Activated naive CD4-positive, alpha-beta T cell treated with anti-CD3 and anti-CD28 coated beads, Interleukin-2, amount 50 U/mL, for 72 hours (primary cell): ENCODE data around the gene HMGXB3. TPM values are rescaled to one million over a fixed set of nuclear protein-coding genes. Genes with fewer than 3 reads are reported as not detected.

Source experiments
- ATAC-seq, 2 donors: fragments of 150-1000 bp; cut with Tn5 transposase; 2 replicates each; pipeline ENCODE4 v1.10.0; 2021; ENCODE audit warnings: mild to moderate bottlenecking in 2 of 2, moderate library complexity in 2 of 2
- DNase-seq, 2 donors: peaks; one replicate each; pipeline ENCODE4 v3.0.0; 2021 to 2022; ENCODE audit warnings: low spot score in 2 of 2
- H3K27ac Mint-ChIP-seq, 2 donors: one replicate each; pipeline ENCODE4 v1.8.0; 2022; ENCODE audit warnings: mild to moderate bottlenecking in 2 of 2, mixed read lengths in 2 of 2
- H3K36me3 Mint-ChIP-seq, 2 donors: one replicate each; pipeline ENCODE4 v1.8.0; 2022; ENCODE audit warnings: mixed read lengths in 2 of 2
- H3K9me3 Mint-ChIP-seq, 2 donors: one replicate each; pipeline ENCODE4 v1.8.0; 2022; ENCODE audit warnings: mixed read lengths in 2 of 2
- total RNA-seq, 2 donors: library from RNA; stranded (reverse); gene quantifications; one replicate each; pipeline ENCODE4 v1.2.3, GENCODE V29; 2022

The HMGXB3 gene
- total RNA-seq, 2 donors from 2014 or later, result 19.9 to 40.8 TPM

DNA sequence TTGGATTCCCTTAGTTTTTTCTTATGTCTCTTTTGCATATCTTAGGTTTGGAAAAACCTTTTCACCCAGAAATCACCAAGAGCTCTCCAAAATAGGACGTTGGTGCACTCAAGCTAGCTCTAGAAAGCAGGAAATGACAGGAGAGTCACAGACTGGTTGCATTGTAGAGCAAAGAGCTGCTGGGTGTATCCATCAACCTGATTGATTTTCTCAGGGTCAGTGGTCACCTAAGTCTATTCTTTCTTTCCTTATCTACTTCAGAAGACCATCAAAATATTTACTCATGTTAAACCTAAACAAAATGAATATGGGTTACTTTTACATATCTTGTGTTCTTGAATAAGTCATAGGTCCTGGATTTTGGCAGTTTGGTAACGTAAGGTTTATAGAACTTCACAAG lies 25.1 kb upstream of the HMGXB3 start:
- DNase-seq, result no peak
- no peak overlapping the region for H3K27ac Mint-ChIP-seq
- H3K9me3 Mint-ChIP-seq, result no peaks in the 10 kb centered on the region
- no peak for ATAC-seq
- peaks cover 0 to 14% of the 10 kb centered on the region in 2 donors for H3K36me3 Mint-ChIP-seq

- no peak for ATAC-seq
- Mint-ChIP-seq H3K9me3 (no peaks in the 10 kb centered on the region), H3K36me3 (peaks cover 0 to 22% of the 10 kb centered on the region in 2 donors), H3K27ac (no peak overlapping the region)
- no peak for DNase-seq
Observed at GRCh38 chr5:149979896-149980295, 20.6 kb upstream of the HMGXB3 start.

DNA sequence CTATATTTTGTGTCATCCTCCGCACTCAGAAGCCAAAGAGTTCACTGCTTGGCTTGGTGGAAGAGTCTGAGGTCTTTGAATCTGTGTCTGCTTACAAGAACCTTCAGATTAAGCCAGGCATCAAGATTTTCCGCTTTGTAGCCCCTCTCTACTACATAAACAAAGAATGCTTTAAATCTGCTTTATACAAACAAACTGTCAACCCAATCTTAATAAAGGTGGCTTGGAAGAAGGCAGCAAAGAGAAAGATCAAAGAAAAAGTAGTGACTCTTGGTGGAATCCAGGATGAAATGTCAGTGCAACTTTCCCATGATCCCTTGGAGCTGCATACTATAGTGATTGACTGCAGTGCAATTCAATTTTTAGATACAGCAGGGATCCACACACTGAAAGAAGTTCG lies 19.3 kb upstream of the HMGXB3 start:
- no peak for ATAC-seq
- no peak for DNase-seq
- Mint-ChIP-seq H3K36me3 (peaks cover 0 to 17% of the 10 kb centered on the region in 2 donors), H3K9me3 (no peaks in the 10 kb centered on the region), H3K27ac (no peak overlapping the region)

DNA sequence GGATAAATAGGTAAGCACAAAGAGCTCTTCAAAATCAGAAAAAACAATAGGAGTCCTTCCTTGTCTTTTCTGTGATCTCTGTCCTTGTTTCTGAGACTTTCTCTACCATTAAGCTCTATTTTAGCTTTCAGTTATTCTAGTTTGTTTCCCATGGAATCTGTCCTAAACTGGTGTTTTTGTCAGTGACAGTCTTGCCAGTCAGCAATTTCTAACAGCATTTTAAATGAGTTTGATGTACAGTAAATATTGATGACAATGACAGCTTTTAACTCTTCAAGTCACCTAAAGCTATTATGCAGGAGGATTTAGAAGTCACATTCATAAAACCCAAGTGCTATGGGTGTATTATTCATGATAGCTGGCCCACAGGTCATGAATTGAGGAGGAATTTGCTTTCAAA lies 18.0 kb upstream of the HMGXB3 start:
- H3K9me3 Mint-ChIP-seq, result no peaks in the 10 kb centered on the region
- DNase-seq (no peak), ATAC-seq (no peak)
- H3K36me3 Mint-ChIP-seq, result peaks cover 0 to 15% of the 10 kb centered on the region in 2 donors
- no peak overlapping the region for H3K27ac Mint-ChIP-seq

DNA sequence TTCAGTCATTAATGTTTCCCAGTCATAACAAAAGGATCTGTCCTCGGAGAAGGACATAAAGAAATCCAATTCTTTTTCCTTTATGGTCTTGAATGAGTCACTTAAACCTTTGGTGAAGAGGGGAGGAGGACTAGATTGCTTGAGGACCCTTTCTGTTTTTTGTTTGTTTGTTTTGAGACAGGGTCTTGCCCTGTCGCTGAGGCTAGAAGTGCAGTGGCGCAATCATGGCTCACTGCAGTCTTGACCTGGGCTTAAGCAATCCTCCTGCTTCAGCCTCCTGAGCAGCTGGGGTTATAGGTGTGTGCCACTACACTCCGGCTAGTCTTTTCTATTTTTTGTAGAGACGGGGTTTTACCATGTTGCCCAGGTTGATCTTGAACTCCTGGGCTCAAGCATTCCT lies 12.4 kb upstream of the HMGXB3 start:
- ATAC-seq (no peak), DNase-seq (no peak)
- Mint-ChIP-seq H3K36me3 (no peaks in the 10 kb centered on the region), H3K9me3 (no peaks in the 10 kb centered on the region), H3K27ac (no peak overlapping the region)

- ATAC-seq (peak; percentile 81 to 83), DNase-seq (peak in 1 of 2 donors; percentile 64)
- H3K27ac Mint-ChIP-seq, result no peak overlapping the region
- H3K9me3 Mint-ChIP-seq, result no peaks in the 10 kb centered on the region
- H3K36me3 Mint-ChIP-seq, result peaks cover 0 to 4% of the 10 kb centered on the region in 2 donors
Observed at GRCh38 chr5:149990518-149991376, 9.8 kb upstream of the HMGXB3 start.

DNA sequence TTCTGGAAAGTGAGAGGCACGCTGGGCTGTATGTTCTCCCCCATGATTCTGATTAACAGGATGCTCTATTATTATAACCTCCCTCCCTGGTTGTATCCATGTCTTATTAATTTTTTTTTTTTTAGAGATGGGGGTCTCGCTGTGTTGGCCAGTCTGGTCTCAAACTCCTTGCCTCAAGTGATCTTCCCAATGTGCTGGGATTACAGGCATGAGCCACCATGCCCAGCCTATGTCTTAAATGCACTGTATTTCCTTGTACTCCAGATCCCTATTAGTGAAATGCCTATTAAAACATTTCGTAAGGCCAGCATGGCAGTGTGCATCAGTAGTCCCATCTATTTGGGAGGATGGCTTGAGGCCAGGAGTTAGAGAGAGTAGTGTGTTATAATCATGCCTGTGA lies 7.1 kb upstream of the HMGXB3 start:
- ATAC-seq (no peak), DNase-seq (no peak)
- H3K36me3 Mint-ChIP-seq, result peaks cover 0 to 6% of the 10 kb centered on the region in 2 donors
- no peaks in the 10 kb centered on the region for H3K9me3 Mint-ChIP-seq
- peak overlapping the region; percentile 45 to 73 for H3K27ac Mint-ChIP-seq

GRCh38 chr5:149995385-149996204 lies 4.9 kb upstream of the HMGXB3 start:
- ATAC-seq, result no peak
- Mint-ChIP-seq H3K36me3 (peaks cover 0 to 19% of the 10 kb centered on the region in 2 donors), H3K9me3 (no peaks in the 10 kb centered on the region), H3K27ac (no peak overlapping the region)
- DNase-seq, result no peak

DNA sequence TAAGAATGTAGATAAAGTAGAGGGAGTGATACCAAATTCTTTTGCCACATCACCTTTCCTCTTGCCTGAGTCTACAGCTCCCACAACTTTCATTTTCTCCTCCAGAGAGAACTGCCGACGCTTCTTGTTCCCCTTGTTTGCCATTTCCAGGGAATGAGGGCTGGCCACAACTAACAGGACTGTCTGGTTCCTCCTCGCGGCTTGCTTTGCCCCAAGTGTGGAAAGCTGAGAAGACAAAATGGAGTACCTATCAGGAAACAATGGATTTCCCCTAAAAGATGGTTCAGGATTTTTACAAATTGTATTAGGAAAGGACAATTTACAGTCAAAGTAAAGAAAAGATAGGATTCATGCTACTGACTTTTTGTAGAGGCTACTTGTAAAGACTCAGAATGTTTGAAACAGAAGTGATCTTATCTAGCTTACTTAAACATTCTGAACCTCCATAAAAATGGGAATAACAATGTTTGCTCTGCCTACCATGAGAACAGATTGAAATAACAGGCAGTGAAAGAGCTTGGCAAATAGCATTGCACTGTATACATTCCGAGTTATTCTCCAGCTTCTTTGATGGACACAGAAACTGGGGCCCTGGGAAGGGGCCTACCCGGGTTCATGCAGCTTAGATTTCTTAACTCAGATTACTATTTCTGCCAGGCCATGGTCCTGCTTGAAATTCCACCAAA lies 4.2 kb upstream of the HMGXB3 start:
- H3K36me3 Mint-ChIP-seq, result peaks cover 1 to 23% of the 10 kb centered on the region in 2 donors
- no peak for DNase-seq
- ATAC-seq, result no peak
- no peaks in the 10 kb centered on the region for H3K9me3 Mint-ChIP-seq
- no peak overlapping the region for H3K27ac Mint-ChIP-seq

- H3K27ac Mint-ChIP-seq, result peak overlapping the region in 1 of 2 donors; percentile 94
- DNase-seq (no peak), ATAC-seq (no peak)
- no peaks in the 10 kb centered on the region for H3K9me3 Mint-ChIP-seq
- H3K36me3 Mint-ChIP-seq, result peaks cover 14 to 29% of the 10 kb centered on the region in 2 donors
Observed at GRCh38 chr5:149998281-149998680, 2.3 kb upstream of the HMGXB3 start.

DNA sequence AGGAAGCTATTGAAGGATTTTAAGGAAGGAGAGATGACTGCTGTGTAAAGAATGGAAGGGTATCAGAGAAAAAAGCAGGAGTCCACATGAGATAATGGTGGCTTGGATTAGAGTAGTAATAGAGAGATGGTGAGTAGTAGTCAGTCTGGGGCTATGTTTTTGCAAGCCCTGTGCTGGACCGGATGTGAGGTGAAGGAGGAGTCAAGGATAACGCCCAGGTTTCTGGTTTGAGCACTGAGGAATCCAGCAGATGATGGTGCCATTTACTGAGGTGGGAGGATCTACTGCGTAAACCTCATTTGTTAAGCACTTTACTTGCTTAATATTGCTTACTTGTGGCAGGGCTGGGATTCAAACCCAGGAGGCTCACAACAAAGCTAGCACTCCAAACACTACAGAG lies 1.2 kb upstream of the HMGXB3 start:
- no peak for ATAC-seq
- Mint-ChIP-seq H3K36me3 (peaks cover 18 to 29% of the 10 kb centered on the region in 2 donors), H3K9me3 (no peaks in the 10 kb centered on the region), H3K27ac (peak overlapping the region; percentile 94)
- DNase-seq, result no peak

DNA sequence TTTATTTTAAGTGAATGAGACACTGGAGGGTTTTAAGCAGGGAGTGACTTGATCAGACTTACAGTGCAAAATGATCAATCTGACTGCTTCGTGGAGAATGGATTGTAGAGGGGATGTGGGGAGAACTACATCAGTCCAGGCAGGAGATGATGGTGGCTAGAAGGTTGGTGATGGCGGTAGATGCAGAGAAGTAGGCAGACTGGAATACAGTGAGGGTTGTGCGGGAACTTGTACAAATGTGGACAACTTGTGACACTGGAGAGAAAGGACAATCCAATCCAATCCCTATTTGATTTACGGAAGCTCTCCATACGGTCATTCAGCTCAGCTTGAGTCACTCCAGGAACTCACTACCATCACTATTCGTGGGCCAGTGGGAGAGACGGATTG lies 678 bp upstream of the HMGXB3 start:
- Mint-ChIP-seq H3K27ac (peak overlapping the region; percentile 94), H3K36me3 (peaks cover 23 to 34% of the 10 kb centered on the region in 2 donors), H3K9me3 (no peaks in the 10 kb centered on the region)
- DNase-seq (no peak), ATAC-seq (no peak)

GRCh38 chr5:150000990-150001659 lies 586 bp downstream of the HMGXB3 start:
- Mint-ChIP-seq H3K27ac (peak overlapping the region; percentile 94 to 98), H3K36me3 (peaks cover 26 to 30% of the 10 kb centered on the region in 2 donors), H3K9me3 (no peaks in the 10 kb centered on the region)
- DNase-seq (peak in 1 of 2 donors; percentile 52), ATAC-seq (peak; percentile 9 to 33)

- Mint-ChIP-seq H3K9me3 (no peaks in the 10 kb centered on the region), H3K36me3 (peaks cover 26 to 30% of the 10 kb centered on the region in 2 donors), H3K27ac (peak overlapping the region; percentile 94 to 98)
- peak; percentile 56 to 73 for ATAC-seq
- DNase-seq, result peak in 1 of 2 donors; percentile 65
Observed at GRCh38 chr5:150001660-150002486, 1.3 kb downstream of the HMGXB3 start.

GRCh38 chr5:150006318-150006717 lies 5.8 kb downstream of the HMGXB3 start:
- no peaks in the 10 kb centered on the region for H3K9me3 Mint-ChIP-seq
- no peak for ATAC-seq
- peaks cover 19 to 32% of the 10 kb centered on the region in 2 donors for H3K36me3 Mint-ChIP-seq

More at GRCh38 chr5:150006318-150006717, 5.8 kb downstream of the HMGXB3 start:
- no peak for DNase-seq
- H3K27ac Mint-ChIP-seq, result no peak overlapping the region
